HS-27A (cell line): ENCODE data around the gene LAMA2.

Source experiments
- DNase-seq: peaks from one replicate; pipeline ENCODE4 v3.0.0-alpha.2; 2012; ENCODE audit warnings: low read depth, missing footprints

LAMA2 gene

DNA sequence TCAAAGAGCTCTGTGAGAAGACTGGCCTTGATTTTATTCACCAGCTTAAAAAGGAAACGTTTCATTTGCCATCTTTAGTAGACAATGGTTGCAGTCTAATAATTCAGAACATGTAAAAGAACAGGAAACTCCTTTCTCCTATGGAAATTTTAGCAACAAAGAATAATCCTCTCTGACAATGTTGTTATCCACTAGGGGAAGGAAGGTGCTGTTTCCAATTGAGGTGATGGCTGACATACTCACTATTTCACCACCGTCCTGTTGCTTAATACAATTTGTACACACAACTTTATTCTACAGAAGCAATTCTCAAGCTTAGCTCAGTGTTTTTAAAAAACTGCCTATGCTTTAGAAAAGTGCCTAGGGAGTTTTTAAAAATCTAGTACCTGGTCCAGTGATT is 634.4 kb downstream of the LAMA2 start:
- DNase-seq = no peak

DNA sequence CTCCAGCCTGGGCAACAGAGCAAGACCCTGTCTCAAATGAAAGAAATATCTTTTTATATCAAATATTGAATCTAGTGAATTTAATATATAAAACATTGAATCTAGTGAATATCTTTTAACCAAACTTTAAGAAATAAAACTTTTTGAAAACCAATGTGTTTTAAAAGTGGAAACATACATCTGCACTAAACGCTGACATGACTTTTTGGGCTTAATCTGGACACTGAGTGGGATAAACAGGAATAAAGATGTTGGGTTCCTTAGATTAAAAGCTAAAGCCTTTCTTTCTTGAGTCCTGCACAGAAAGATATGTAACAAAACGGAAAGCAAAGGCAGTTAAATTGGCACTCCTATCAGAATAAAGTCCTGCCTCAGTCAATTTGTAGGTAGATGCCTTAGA is 636.8 kb downstream of the LAMA2 start:
- DNase-seq = no peak

- no peak for DNase-seq
Measured at GRCh38 chr6:129521946-129522345, 639.0 kb downstream of the LAMA2 start.

DNA sequence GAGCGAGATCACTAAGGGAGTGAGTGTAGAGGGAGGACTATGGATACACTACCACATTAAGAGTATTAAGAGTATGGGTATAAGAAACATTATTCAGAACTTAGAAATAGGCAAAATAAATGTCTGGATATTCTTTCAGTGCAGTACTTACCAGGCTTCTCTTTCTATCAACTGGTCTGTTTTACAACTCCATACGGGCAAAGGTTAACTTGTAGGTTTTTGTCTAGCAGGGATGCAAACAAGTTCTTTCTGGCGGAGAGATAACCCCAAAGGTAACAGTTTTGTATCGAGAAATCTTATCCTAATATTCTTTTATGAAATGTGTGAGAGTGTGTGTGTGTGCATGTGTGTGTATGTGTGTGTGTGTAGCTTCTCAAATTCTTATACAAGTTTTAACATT is 640.9 kb downstream of the LAMA2 start:
- no peak for DNase-seq

DNA sequence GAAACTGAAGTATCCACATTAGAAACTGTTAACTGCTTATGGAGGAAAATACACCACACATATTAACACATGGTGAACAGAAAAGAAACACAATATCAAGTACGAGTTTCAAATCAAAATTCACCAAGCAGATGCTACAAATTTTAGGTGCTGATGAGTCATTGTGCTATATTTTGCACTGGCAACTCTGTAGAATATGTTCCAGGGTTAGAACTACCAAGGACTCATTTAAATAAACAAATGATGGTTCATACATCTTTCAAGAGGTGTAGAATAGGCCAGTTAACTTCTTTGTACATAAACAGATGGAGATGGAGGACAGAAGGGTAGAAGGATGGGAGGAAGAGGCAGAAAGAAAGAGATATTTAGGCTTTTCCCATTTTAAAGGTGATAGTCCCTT is 642.1 kb downstream of the LAMA2 start:
- no peak for DNase-seq

- no peak for DNase-seq
Measured at GRCh38 chr6:129534926-129535325, 652.0 kb downstream of the LAMA2 start.

DNA sequence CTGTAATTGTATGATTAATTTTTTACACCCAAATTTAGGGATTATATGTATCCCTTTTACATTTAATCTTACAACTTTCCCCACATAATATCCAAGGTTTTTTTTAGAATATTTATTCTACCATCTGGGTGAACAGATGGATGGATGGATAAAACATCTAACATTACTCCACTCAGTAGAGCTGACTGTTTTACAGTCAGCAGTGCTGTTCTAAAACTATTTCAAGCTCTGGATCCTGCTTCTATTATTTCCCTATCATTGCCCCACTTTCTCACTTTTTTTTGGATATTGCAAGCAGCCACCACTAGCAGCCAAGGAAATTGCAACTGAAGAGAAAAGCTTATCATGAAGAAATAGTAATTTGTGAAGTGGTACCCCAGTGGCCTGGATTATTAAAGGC is 653.3 kb downstream of the LAMA2 start:
- DNase-seq = no peak

DNA sequence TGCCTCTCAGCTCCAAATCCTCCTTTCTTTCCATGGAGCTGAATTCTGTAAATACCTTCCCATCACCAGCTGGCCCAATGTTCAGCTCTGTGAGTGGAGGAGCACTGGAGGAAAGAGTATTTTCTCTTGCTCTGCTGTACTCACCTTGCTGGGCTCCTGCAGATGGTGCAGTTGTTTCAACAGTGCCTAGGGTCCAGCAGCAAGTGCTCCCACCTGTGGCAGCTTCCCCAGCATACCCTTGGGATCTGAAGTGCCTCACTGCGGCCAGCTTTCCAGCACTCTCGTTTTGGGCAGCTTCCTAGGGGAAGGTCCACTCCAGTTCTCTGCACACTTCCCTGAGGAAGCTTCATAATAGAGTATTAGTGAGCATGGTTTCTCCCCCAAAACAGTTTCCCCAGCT is 656.1 kb downstream of the LAMA2 start:
- no peak for DNase-seq

DNA sequence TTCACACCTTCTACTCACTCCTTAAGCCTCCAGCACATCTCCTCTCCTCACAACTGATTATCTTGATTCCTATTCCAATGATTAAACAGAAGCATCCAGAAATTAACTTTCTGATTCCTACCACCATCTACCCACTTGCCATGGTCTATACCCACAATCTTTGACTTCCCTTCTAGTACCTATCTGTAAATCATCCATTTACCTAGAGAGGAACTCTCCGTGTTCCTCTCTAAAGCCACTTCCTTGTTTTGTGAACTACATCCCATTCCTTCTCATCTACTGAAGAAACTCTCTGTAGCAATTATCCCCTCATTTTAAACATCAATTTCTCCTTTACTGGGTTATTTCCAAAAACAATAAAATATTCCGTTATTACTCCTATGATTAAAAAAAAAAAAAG is 659.8 kb downstream of the LAMA2 start:
- no peak for DNase-seq

- no peak for DNase-seq
Measured at GRCh38 chr6:129543981-129544380, 661.0 kb downstream of the LAMA2 start.

DNA sequence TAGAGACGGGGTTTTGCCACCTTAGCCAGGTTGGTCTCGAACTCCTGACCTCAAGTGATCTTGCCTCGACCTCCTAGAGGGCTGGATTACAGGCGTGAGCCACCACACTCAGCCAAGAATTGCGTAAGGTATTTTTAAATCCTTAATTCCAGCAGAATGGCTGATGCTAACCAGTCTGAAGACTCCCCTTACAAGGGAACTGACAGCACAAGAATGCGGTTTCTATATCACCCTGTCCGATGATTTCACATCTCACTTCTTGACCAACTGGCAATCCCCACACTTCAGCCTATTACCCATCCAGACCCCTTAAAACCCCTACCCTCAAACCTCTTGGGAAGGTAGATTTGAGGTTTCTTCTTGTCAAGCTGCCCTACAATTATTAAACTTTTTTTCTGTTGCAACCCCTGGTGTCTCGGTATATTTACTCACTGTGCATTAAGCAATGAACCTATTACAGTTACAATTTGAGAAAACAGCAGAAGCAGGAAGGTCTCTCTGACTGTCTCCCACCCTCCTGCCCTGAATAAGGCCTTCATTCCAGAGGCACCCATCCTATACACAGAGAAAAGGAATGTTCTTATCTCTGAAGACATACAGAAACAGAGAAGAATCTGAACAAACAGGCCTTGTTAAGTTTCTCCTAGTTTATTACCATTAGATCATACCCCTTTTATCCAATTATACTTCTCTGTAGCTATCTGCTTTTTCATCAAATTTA is 662.1 kb downstream of the LAMA2 start:
- no peak for DNase-seq

GRCh38 chr6:129546702-129547101 is 663.8 kb downstream of the LAMA2 start:
- DNase-seq = no peak

GRCh38 chr6:129551486-129551885 is 668.5 kb downstream of the LAMA2 start:
- DNase-seq = no peak

DNA sequence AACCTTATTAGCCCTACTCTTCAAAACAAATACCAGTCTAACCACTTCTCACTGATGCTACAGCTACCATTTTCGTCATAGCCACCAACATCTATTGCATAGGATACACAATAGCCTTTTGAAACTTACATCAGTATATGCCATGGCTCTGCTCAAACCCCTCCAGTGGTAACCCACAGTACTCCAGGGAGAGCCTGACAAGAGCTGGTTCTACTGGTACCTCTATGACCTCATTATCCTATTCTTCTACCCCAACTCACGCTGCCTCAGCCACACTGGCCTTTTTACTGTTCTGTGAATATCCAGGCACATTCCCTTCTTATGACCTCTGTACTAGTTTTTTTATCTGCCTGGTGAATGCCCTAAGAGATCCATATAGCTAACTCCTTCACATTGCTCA is 669.5 kb downstream of the LAMA2 start:
- no peak for DNase-seq

- DNase-seq = no peak
Measured at GRCh38 chr6:129555206-129555832, 672.4 kb downstream of the LAMA2 start.

GRCh38 chr6:129558248-129558647 is 675.3 kb downstream of the LAMA2 start:
- no peak for DNase-seq

DNA sequence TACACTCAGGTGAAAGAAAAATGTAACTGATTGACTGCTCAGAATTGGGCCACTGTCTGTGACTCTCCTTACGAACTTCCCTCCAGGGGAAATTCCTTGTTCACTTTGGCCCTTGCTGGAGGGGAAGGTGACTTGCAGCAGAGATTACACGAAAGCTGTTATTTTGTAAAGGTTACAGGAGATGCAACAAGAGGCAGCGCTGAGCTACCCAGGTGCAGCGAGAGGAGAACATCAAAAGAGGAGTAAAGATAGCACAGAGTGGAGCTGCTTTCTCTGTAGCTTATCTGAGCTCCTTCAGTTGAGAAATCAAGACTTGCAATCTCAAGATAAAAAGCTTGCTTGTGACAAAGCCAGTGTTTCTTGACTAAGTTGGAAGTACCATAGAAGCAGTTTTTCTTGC is 682.4 kb downstream of the LAMA2 start:
- no peak for DNase-seq

DNA sequence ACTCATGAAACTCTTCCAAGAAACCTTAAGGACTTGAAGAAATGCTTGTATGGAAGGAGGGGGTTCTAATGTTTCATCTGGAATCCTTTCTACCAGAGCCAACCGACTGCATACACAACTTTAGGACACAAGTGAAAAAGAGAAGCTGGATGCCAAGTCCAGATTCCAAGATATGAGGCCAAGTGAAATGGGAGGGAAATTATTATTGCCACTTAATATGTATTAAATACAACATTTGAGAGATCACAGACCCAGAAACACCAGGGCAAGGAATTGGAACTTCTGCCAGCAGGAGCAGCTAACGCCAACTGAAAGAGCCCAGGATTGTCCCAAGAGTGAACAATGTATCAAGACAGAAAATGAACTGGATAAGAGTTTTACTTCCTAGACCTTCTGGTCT is 682.9 kb downstream of the LAMA2 start:
- DNase-seq = no peak
